HPDE6-E6E7 (cell line): ENCODE data around the gene DNAH17.

ENCODE experiments used
- DNase-seq: peaks from one replicate; pipeline ENCODE4 v3.0.0; 2011; ENCODE audit warnings: missing footprints; ENCODE audit errors: extremely low spot score

Gene DNAH17

DNA sequence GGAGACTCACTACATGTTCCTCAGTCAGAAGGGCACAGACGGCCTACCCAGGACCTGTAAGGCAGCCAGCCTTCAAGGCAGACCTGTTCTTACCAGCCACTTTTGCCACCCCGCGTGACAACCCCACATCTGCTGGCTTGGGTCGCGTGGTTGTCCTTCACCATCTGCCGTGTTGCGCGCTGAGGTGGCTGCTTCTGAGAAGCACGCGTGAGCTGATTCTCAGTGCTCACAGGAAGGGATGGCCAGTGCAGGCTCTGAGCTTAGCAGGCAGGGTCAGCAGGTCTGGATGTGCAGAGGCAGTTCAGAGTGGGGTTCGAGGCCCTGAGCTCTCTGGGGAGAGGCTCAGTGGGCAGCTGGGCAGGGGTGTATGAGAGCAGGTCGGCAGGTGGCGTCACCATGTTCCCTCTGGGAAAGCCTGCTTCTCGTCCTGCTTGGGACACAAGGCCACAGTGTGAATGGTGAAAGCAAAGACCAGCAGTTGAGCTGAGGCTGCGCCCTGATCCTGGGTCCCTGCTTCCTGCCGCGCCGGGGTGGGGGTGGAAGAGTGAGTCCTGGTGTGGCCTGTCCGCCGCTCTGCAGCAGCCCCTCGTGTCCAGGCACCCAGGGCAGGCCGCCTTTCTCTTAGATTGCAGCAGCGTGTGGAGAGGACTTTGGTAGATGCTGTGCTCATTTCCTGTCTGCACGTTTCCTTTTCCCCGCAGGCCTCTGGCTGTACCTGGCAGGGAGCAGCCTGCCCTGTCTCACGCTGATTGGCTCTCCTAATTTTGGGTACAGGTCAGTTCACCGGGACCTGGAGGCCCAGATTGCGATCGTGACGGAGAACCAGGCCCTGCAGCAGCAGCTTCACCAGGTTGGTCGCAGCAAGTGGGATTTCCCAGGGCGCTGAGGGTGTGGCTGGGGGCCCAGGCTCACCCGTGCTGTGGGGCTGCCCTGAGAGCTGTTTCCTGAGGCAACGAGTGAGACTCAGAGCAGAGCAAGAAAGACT, 162.7 kb downstream of the DNAH17 start:
- no peak for DNase-seq

DNA sequence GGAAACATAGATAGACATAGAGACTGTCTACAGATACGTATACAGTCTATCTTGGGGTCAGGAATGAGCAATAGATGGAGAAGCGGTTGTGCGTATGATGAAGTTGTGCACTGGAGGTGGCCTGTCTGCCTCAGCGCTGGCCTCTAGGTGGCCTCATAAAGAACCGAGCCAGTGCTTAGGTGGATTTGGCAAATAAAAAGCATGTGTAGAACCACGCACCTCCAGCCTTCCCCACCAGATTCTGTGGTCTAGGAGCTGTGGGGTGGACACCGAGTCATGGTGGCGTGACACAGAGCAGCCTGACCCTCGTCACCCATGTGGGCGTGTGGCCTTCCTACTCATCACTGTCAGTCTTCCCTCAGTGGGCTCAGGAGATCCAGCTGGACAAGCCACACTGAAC, 164.8 kb downstream of the DNAH17 start:
- no peak for DNase-seq

DNA sequence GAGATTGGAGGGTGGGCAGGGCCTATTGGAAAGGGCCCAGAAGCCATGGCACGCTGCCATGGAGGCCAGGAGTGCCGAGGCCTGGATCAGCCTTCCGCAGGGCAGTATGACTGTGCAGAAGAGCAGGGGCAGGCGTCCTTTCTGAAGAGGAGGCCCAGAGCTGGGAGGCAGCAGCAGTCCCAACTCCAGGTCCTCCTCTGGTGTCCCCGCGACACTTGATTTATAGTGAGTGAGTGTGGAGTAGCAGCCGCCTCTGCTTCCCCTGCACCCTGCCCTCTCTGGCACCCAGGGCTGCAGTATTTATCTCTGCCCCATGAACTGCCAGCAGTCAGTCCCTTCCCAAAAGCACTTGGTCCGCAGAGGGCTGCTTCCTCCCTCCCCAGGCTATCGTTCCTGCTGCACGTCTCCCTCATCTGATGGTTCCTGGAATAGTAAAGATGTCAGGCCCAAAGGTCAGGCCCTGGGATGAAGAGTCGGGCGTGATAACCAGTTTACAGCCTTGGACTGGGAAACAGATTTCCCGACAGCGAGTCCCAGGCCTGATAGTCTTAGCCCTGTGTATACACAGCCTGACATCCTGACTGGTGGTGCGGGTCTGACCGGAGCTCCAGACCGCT, 165.8 kb downstream of the DNAH17 start:
- DNase-seq, result no peak

DNA sequence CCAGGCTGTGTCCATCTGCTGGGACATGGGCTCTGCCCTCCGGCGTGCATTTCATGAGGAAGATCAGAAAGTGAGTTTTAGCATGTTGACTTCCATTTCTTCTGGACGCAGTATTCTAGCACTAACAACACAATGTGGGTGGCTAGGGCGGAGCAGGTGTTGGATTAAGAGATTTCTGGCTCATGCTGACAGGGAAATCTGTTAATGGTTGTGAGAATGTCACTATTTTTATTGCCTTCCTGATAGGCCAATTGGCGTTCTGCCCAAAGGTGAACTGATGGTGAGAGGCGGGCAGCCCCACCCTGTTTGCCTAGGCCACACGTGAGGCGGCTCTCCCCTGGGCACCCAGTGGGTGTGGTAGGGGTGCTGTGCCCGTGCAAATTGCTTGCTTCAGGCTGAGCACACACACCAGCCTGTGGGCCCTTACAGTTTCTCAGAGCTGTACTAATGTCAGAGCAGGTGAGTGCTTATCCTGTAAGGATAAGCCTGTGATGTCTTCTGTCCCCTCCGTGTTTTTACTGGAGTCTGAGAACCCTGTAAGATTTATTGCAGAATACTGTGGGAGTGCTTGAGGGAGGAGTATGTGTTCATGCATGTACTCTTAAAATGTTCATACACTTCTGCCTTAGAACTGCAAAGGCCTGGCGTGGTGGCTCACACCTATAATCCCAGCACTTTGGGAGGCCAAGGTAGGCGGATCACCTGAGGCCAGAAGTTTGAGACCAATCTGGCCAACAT, 167.8 kb downstream of the DNAH17 start:
- DNase-seq, result no peak

DNA sequence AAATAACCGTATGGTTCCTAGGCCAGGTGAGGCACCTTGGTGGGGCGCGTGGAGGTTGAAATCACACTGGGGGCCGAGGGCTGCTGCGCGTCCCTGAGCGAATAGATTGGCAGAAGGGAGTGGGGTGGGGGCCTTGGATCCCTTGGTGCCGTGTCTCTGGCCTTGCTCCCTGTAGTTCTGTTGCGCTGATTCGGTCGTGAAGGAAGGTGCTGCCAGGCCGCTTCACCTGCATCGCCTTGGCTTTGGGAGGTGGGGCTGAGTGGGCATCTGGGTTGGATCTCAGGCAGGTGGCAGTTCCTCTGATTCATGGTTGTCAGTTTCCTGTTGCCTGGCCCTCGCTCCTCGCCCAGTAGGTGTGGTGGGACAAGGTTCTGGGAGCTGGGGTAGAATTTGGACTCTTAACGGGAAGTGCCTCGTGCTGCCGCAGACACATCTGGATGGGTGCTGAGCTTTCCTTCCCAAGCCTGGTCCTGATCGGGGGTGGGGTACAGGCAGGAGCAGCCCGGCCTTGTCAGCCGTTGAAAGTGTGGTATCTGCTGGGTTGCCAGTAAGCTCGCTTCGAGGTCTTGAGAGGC, 168.6 kb downstream of the DNAH17 start:
- DNase-seq, result no peak

DNA sequence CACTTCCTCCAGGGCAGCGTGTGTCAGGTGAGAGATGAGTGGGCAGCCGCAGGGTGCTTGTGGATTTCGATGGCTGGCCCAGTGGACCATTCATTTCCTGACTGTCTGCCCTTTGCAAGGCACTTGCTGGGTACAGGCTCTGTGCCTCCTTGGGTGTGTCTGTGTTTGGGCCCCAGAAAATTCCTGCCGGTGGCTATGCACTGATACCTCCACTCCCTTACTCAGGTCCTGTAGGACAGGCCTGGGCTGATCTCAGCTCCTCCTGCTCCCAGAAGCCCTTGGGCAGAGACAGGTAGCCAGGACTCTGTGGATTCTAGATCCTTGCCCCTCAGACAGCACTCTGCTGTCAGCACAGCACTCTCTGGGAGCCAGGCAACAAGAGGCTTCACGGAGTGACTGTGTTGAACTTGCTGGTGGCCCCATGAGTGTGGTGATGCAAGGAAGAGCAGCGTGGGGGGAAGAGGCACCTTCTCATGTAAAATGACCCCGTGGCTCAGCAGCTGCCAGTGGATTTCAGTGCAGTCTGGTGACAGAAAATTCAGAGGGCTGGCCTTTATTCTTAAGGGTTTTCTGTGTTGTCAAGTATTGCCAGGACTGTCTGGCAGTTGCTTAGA, 169.7 kb downstream of the DNAH17 start:
- no peak for DNase-seq

DNA sequence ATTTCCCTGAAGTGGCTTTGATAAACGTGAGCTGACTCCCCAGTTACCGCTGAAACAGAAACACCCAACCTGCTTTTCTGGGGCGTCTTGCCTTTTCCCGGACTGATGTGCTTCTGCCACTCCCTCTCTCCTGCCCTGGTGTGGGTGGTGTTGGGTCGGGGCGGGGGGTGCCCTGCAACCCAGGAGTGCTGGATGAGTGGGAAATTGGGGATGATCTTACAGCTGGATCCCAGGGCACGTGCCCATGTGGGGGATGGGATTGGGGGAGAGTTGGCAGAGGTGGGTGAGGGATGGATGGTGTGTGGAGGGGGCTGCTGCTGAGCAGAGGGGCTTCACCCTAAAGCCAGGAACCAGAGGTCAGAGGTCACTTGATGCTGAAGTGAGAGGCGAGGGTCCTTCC, 170.3 kb downstream of the DNAH17 start:
- no peak for DNase-seq

DNA sequence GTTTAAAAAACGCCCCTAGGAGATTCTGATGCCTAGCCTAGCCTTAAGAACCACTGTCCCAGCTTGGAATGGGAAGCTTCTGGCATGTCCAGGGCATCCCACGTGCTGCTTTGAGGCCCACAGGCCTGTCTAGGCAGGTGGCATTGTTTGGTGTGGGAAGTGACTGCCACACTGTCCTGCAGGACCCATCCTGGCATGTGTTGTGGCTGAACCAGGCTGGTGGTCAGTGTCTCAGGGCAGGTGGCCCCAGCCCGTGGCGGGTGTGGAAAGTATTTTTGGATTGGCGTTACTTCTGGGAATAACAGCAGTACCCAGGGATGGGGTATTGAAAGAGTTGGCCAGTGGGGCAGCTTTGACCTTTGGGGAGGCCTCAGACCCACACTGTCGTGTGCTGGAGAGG, 170.8 kb downstream of the DNAH17 start:
- no peak for DNase-seq

DNA sequence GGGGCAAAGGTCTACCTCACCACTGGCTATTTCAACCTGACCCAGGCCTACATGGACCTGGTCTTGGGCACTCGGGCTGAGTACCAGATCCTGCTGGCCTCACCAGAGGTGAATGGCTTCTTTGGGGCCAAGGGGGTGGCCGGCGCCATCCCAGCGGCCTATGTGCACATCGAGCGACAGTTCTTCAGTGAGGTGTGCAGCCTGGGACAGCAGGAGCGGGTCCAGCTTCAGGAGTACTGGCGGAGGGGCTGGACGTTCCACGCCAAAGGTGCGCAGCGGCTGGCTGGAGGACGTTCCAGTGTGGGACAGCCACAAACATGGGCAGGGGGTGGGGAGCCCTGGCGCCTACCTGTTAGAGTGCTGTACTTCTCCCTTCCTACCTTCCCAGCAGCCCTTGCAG, 173.4 kb downstream of the DNAH17 start:
- no peak for DNase-seq

DNA sequence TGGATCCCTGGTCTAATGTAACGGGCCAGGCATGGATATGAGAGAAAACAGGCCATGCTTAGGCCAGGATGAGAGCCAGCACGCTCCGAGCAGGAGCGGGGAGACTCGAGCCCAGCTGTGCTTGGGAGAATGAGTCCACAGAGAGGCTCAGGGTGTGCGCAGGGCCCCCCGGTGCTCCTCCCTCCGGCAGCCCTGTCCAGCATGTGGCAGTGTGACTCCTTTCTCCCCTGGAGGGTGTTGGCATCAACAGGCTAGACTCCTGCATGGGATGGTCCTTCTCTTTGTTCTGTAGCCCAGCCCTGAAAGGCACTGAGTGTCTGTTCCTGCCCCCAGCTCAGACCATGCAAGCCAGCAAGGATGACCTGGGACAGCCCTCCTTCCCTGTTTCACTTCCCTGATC, 175.3 kb downstream of the DNAH17 start:
- no peak for DNase-seq

DNA sequence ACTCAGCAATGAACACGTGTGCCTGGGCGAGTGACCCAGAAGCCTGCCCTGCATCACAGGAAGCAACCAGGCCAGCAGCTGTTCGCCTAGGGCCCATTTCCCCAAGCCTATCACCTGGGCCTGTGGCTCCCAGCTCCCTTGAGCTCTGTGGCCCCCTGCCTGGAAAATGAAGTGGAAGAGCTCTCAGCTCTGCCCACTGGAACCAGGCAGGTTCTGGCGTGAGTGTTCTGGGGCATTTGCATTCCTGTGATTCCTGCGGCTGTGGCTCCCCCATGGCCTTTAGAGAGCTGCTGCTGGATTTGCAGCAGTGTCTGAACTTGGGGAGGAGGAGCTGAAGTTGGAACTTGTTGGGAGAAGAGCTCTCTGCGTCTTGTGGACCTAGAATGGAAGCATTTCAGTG, 175.9 kb downstream of the DNAH17 start:
- peak; percentile 72 for DNase-seq

DNA sequence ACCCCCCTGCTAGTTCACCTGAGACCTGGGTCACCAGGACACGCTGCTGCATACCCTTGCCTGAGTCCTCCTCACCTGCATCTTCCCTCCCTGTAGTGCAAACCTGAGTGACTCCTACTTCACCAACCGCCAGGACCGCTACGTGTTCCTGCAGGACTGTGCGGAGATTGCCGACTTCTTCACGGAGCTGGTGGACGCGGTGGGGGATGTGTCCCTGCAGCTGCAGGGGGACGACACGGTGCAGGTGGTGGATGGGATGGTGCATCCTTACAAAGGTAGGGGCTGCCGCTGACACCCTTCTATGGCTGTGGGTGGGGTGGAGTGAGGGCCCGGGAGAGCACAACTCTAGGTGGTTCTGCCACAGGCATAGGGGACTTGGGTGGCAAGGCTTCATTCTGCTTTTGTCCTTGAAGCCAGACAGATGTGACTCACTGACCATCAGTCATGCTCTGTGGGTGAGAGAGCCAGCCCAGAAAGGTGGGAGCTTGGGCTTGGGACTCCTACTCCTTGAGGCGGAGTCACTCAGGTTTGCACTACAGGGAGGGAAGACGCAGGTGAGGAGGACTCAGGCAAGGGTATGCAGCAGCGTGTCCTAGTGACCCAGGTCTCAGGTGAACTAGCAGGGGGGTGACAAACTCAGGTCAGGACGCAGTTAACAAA, 176.5 kb downstream of the DNAH17 start:
- DNase-seq, result peak; percentile 61

DNA sequence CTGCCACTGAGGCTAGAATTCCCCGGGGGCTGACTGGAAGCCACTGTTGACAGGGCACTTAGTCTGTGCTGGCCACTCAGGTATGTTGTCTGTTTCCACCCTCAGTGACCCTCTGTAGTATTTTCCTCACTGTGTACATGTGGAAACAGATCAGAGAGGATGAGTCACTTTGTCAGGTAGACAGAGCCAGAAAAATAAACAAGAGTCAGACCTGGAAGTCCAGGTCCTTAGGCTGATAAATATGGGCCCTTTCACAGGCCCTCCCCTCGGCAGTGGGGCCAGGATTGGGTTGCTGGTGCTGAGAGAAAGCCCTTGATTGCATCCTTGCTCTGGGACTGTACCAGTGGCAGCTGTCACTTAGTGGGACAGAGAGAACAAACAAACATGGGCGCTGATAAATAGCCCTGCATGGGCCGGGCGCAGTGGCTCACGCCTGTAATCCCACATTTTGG, 177.5 kb downstream of the DNAH17 start:
- DNase-seq, result peak; percentile 93

DNA sequence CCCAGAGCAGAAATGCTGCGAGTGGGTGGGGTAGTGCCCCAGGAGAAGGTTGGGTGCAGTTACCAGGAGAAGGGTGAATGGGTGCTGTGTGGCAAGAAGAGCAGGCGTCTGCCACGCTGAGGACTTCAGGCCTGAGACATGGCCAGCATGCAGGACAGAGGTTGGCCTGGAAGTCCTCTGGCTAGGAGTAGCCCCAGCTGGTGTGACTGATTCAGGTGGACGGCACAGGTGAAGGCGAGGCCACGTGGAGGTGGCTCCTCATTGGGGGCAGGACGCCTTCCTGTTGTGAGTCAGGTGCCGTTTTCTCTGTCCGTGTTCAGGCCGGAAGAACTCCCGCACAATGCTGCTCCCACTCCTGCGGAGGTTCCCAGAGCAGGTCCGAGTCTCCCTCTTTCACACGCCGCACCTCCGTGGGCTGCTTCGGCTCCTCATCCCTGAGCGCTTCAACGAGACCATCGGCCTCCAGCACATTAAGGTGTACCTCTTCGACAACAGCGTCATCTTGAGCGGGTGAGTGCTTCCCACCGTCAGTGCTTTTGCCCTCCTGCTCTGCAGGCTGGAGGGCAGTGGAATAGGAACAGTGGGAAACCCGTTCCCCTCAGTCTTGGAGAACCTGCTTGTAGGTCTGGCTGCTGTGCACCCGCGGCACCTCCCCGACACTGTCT, 178.0 kb downstream of the DNAH17 start:
- DNase-seq, result no peak

DNA sequence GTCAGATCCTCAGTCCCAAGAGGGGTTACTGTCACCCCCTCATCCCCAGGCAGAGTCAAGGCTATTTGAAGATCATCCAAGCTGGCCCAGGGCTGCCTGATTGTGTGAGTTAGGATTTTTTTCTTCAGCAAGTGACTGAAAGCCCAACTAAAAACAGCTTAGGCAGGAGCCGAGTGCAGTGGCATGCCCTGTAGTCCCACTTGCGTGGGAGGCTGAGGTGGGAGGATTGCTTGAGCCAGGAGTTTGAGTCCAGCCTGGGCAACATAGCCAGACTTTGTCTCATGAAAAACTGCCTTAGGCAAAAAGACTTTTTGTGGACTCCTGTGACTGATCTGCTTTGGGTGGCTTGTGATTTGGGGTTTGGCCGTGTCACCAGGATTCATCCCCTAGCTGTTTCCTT, 178.8 kb downstream of the DNAH17 start:
- no peak for DNase-seq

DNA sequence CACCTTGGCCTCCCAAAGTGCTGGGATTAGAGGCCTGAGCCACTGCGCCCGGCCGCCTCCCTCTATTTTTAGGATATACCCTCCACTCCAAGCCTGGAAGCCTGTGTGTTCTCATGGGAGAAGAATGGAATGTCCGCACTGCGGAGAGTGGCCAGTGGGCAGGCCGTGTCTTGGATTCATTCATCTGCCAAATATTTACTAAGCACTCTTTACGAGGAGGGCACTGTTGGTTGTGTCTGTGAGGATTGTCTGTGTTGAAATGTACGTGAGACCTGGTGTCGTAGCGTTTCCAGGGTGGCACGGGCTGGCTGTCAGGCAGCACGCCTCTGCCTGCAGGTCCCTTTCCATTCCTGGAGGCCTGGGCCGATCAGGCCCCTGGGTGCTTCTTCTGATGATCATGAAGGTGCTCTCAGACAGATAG, 179.5 kb downstream of the DNAH17 start:
- DNase-seq, result no peak

DNA sequence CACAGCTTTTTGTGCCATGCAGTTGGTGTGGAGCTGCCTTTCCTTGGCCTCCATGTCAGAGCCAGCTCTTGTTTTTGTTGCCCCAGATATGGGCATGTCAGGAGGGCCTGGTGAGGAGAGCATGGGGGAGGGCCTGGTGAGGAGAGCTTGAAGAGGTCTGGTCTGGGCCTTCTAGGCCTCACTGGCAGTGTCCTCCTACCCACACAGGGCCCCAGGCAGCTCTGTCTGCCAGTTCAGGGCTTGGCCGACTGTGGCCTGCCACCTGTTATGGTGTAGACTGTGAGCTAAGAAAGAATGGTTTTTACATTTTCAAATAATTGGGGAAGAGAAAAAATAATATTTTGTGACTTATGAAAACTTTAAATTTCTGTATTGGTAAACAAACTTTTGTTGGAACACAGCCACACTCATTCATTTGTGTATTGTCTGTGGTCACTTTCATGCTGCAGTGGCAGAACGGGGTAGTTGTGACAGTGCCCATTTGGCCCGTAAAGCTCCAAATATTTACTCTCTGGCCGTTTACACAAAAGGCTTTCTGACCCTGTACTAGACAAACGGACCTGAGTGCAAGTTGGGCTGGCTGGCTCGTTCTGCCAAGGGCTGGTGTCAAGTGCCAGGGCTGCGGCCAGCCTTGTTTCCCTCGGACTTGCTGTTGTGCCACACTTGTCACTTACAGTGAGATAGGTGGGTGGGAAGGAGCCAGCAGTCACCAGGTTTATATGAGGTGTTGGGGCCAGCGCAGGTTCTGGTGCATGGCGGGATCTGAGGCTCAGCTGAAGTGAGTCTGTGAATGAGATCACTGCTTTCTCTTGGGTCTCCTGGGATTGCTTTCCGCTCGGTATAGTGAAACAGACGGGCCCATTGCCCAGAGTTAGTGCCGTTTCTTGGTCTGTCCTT, 180.5 kb downstream of the DNAH17 start:
- no peak for DNase-seq

DNA sequence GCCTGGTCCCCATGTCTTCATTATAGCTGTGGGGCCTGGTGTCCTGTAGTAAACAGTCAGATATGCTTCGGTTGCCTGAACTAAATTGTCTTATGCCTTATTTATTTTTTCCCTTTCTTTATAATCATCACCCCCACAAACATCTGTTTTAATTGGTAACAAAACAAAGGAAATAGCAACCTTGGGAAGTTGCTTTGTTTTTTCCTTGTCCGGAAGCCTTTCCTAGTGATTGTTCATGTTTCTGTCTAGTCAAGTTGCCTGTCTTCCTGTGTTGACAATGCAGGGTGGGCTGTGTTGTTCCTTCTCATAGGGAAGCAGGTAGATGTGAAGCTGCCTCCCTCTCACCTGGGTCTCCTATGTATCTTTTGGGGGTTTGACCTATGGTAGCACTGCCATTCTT, 182.0 kb downstream of the DNAH17 start:
- DNase-seq, result no peak

DNA sequence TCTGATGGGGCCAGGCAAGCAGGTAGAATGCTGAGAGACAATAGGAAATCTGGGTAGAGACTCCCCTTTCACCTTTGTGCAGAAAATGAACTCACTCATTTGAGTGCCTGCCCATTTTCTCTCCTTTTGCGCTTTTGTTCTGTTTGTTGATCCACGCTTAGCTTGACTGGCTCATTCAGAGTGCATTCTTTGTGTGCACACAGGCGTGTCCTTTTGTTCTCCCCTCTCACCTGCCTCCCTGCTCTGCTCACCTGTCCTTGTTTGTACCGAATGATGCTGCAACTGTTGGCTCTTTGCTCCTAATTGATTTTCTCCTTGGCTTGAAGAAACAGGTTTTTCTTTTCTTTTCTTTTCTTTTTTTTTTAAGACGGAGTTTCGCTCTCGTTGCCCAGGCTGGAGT, 183.0 kb downstream of the DNAH17 start:
- DNase-seq, result no peak
